Liver (tissue), 3 donors: ENCODE data around the gene APRT.

Experiments used
- CTCF ChIP-seq: fragments of 150-350 bp; IDR thresholded peaks from 2 replicates; pipeline ENCODE4 v1.5.1; 2017; ENCODE audit warnings: improper control_type of control experiment, low read depth, low read length; ENCODE audit not compliant: missing input control
- HNF4G ChIP-seq: IDR thresholded peaks from 2 replicates; pipeline ENCODE4 v1.6.1; 2016; ENCODE audit warnings: antibody characterized with exemption
- MAX ChIP-seq: IDR thresholded peaks from 2 replicates; pipeline ENCODE4 v1.6.1; 2016; ENCODE audit warnings: antibody characterized with exemption
- REST ChIP-seq: IDR thresholded peaks from 2 replicates; pipeline ENCODE4 v1.6.1; 2016; ENCODE audit warnings: antibody characterized with exemption, mild to moderate bottlenecking
- TAF1 ChIP-seq: conservative IDR thresholded peaks from 2 replicates; pipeline ENCODE4 v1.6.1; 2016; ENCODE audit warnings: antibody characterized with exemption, mild to moderate bottlenecking
- donor health status: healthy.
- donor health status: healthy.

- TF ChIP-seq CTCF (no peak), HNF4G (no peak), REST (no peak), MAX (no peak), TAF1 (no peak)
Measured at GRCh38 chr16:88762941-88763340, 48.8 kb downstream of the APRT start.
